Left renal cortex interstitium (tissue), 4 donors: Measurements from ENCODE around the gene MINDY4B. TPM values are rescaled to one million over a fixed set of nuclear protein-coding genes. Genes with fewer than 3 reads are reported as not detected.

Experiments
- DNase-seq, 4 donors: peaks; one replicate each; pipeline ENCODE4 v3.0.0-alpha.2; 2013; ENCODE audit warnings: low read depth in 4 of 4, low spot score in 2 of 4, missing footprints in 1 of 4
- polyA plus RNA-seq, 4 donors: library from polyadenylated mRNA; unstranded; fragments of 120-200 nt; gene quantifications; one replicate each; pipeline ENCODE4 v1.2.1, GENCODE V29; 2013; ENCODE audit not compliant: insufficient read length in 4 of 4

Gene MINDY4B
- polyA plus RNA-seq, 4 donors = not detected

- DNase-seq = no peak
Measured at GRCh38 chr3:150848864-150849263, 56.4 kb downstream of the MINDY4B start.

GRCh38 chr3:150847433-150847832, 57.8 kb downstream of the MINDY4B start:
- DNase-seq = no peak

GRCh38 chr3:150844484-150844883, 60.8 kb downstream of the MINDY4B start:
- DNase-seq = no peak

- no peak for DNase-seq
Measured at GRCh38 chr3:150843241-150843640, 62.0 kb downstream of the MINDY4B start.

- no peak for DNase-seq
Measured at GRCh38 chr3:150840802-150841515, 64.3 kb downstream of the MINDY4B start.

GRCh38 chr3:150830745-150831144, 74.5 kb downstream of the MINDY4B start:
- no peak for DNase-seq

- no peak for DNase-seq
Measured at GRCh38 chr3:150830094-150830681, 75.1 kb downstream of the MINDY4B start.

- no peak for DNase-seq
Measured at GRCh38 chr3:150829408-150829807, 75.8 kb downstream of the MINDY4B start.

- DNase-seq = peak in 1 of 4 donors; percentile 6
Measured at GRCh38 chr3:150828997-150829396, 76.2 kb downstream of the MINDY4B start.

GRCh38 chr3:150828261-150828660, 77.0 kb downstream of the MINDY4B start:
- DNase-seq = no peak

- no peak for DNase-seq
Measured at GRCh38 chr3:150826466-150827282, 78.6 kb downstream of the MINDY4B start.

GRCh38 chr3:150825916-150826377, 79.3 kb downstream of the MINDY4B start:
- DNase-seq = no peak

GRCh38 chr3:150825192-150825915, 79.9 kb downstream of the MINDY4B start:
- DNase-seq = no peak

GRCh38 chr3:150823277-150823676, 82.0 kb downstream of the MINDY4B start:
- no peak for DNase-seq

GRCh38 chr3:150822636-150823035, 82.6 kb downstream of the MINDY4B start:
- DNase-seq = no peak

Other genes with a start within 250 kb of the MINDY4B start
- gene ERICH6, start 201.5 kb downstream of the MINDY4B start, polyA plus RNA-seq = 1 to 10 TPM in 1 of 4 donors, under 1 TPM in 3; 0.46 to 1.1 (median 0.72) TPM
- 10 to 100 TPM; 16.8 to 20.2 (median 18.8) TPM for gene SIAH2, start 142.3 kb downstream of the MINDY4B start, polyA plus RNA-seq
- not detected for gene CLRN1, start 67.3 kb upstream of the MINDY4B start, polyA plus RNA-seq
- 1 to 10 TPM; 1.6 to 3.0 (median 2.2) TPM for gene MED12L, start 180.2 kb upstream of the MINDY4B start, polyA plus RNA-seq